ENCODE results near the gene CTDP1.

DNA sequence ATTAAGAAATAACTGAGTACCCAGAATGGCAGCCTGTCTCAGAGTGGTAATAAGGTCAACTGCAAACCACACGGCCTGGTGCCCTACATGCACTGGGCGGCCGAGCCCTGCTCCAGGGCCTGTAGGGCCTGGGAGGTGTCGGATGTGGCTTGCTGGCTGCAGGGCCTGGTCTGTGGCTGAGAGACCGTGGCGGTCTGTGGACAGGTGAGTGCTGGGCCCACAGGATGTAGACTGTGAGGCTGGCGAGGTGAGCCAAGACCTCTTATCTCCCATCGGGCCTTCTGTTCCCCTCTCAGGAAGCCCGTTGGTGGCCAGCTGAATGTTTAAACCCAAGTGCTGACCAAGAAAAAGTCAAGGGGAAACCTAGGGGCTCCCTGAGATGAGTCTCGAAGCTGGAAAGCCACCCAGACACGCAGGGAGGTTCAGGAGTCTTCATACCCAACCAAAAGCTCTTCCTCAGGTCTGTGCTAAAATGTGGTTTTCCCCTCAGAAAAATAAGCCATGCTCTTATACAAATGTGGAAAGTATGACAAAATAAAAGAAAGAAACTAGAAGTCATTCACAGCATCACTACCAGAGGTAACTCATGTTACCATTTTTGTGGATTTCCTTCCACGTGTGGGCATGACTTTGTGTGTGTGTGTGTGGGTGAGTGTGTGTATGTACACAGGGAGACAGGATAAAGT, 47.7 kb upstream of the CTDP1 start:
- TF ChIP-seq, protein P1, sequence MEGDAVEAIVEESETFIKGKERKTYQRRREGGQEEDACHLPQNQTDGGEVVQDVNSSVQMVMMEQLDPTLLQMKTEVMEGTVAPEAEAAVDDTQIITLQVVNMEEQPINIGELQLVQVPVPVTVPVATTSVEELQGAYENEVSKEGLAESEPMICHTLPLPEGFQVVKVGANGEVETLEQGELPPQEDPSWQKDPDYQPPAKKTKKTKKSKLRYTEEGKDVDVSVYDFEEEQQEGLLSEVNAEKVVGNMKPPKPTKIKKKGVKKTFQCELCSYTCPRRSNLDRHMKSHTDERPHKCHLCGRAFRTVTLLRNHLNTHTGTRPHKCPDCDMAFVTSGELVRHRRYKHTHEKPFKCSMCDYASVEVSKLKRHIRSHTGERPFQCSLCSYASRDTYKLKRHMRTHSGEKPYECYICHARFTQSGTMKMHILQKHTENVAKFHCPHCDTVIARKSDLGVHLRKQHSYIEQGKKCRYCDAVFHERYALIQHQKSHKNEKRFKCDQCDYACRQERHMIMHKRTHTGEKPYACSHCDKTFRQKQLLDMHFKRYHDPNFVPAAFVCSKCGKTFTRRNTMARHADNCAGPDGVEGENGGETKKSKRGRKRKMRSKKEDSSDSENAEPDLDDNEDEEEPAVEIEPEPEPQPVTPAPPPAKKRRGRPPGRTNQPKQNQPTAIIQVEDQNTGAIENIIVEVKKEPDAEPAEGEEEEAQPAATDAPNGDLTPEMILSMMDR (conservative IDR thresholded peaks at IDR 0.05; ENCODE audit: low read length): no peak
- TF ChIP-seq EZH2phosphoT487 (IDR thresholded peaks at IDR 0.05; ENCODE audit: borderline replicate concordance): no peak

Data from Loucy (cell line).